HepG2 (cell line): ENCODE results near the gene TF. TPM values are rescaled to one million over a fixed set of nuclear protein-coding genes. Genes with fewer than 3 reads are reported as not detected.
A peak's percentile ranks its signal among the peaks of the same experiment; 100 is the strongest.

ENCODE experiments used
- DZIP1 ChIP-seq: sonication (generic); formaldehyde crosslinking; IDR thresholded peaks from 2 replicates; pipeline ENCODE4 v1.5.0; 2020; ENCODE audit warnings: mild to moderate bottlenecking, missing genetic modification reagents
- HDAC6 ChIP-seq: fragments of 200-600 bp; sonication (generic); IDR thresholded peaks from 2 replicates; pipeline ENCODE4 v1.7.0; 2017; ENCODE audit warnings: mild to moderate bottlenecking, antibody characterized with exemption, low read length, low read depth
- KMT2A ChIP-seq: sonication (generic); formaldehyde crosslinking; IDR thresholded peaks from 2 replicates; pipeline ENCODE4 v1.4.0; 2020; ENCODE audit warnings: missing genetic modification reagents
- MEF2D ChIP-seq: sonication (generic); formaldehyde crosslinking; IDR thresholded peaks from 2 replicates; pipeline ENCODE4 v1.5.1; 2020; ENCODE audit warnings: mild to moderate bottlenecking, missing genetic modification reagents
- NONO ChIP-seq, 2 experiments: fragments of 450-650 bp in 1 of 2; sonication (generic) in 1 of 2; formaldehyde crosslinking in 1 of 2; IDR thresholded peaks in 1 of 2; conservative IDR thresholded peaks in 1 of 2; 2 replicates each; pipeline versions ENCODE4 v1.6.1 to v1.8.0; 2017 to 2022; ENCODE audit warnings: mild to moderate bottlenecking in 1 of 2, missing genetic modification reagents in 1 of 2, moderate library complexity in 1 of 2
- ZBED4 ChIP-seq: sonication (generic); formaldehyde crosslinking; IDR thresholded peaks from 2 replicates; pipeline ENCODE4 v1.4.0; 2020; ENCODE audit warnings: missing genetic modification reagents, borderline replicate concordance
- ZNF251 ChIP-seq: sonication (generic); formaldehyde crosslinking; IDR thresholded peaks from 2 replicates; pipeline ENCODE4 v1.9.0; 2021; ENCODE audit warnings: mild to moderate bottlenecking, missing genetic modification reagents
- ZNF3 ChIP-seq: IDR thresholded peaks from 2 replicates; pipeline ENCODE4 v1.7.0; 2017; ENCODE audit warnings: inconsistent platforms
- ZNF660 ChIP-seq: sonication (generic); formaldehyde crosslinking; IDR thresholded peaks from 2 replicates; pipeline ENCODE4 v1.5.1; 2020; ENCODE audit warnings: mild to moderate bottlenecking, low read depth, missing genetic modification reagents, borderline replicate concordance
- ZNF746 ChIP-seq: sonication (generic); formaldehyde crosslinking; IDR thresholded peaks from 2 replicates; pipeline ENCODE4 v1.8.0; 2022; ENCODE audit warnings: mild to moderate bottlenecking, missing genetic modification reagents
- polyA plus RNA-seq, 8 experiments: library from polyadenylated mRNA; depleted of rRNA in 3 of 8; stranded (reverse) in 7 of 8; unstranded in 1 of 8; fragments of >200 nt; fragmentation: Illumina TruSeq in 4 of 8; extraction: Trizol in 4 of 8; gene quantifications; 2 replicates each; pipeline versions ENCODE4 v1.2.1 to v1.2.3, GENCODE V29; 2011 to 2016; ENCODE audit warnings: low read depth in 4 of 8, missing spikeins in 1 of 8, mixed read lengths in 1 of 8; ENCODE audit not compliant: insufficient read depth in 1 of 8
- total RNA-seq, 5 experiments: library from RNA; depleted of rRNA; stranded (reverse); fragments of >200 nt; fragmentation: Illumina TruSeq; extraction: Trizol; gene quantifications; 2 replicates each; pipeline ENCODE4 v1.2.3, GENCODE V29; 2016; ENCODE audit warnings: low read depth in 1 of 5
- TF ChIP-seq, protein P1 (sequence below): sonication (generic); formaldehyde crosslinking; IDR thresholded peaks from 2 replicates; pipeline ENCODE4 v1.8.1; 2023; ENCODE audit warnings: mild to moderate bottlenecking, inconsistent platforms, moderate library complexity, missing genetic modification reagents, borderline replicate concordance
- TF ChIP-seq, protein P2 (sequence below): sonication (generic); formaldehyde crosslinking; IDR thresholded peaks from 2 replicates; pipeline ENCODE4 v1.4.0; 2020; ENCODE audit warnings: missing genetic modification reagents, borderline replicate concordance
- TF ChIP-seq, protein P3 (sequence below): sonication (generic); formaldehyde crosslinking; IDR thresholded peaks from 2 replicates; pipeline ENCODE4 v1.4.0; 2020; ENCODE audit warnings: missing genetic modification reagents

TF gene
- total and polyA plus RNA-seq, 2 of the 13 experiments (the other 11 are each of a cell fraction or from before 2014, with no cell fraction given): 10,074 to 11,821 TPM

DNA sequence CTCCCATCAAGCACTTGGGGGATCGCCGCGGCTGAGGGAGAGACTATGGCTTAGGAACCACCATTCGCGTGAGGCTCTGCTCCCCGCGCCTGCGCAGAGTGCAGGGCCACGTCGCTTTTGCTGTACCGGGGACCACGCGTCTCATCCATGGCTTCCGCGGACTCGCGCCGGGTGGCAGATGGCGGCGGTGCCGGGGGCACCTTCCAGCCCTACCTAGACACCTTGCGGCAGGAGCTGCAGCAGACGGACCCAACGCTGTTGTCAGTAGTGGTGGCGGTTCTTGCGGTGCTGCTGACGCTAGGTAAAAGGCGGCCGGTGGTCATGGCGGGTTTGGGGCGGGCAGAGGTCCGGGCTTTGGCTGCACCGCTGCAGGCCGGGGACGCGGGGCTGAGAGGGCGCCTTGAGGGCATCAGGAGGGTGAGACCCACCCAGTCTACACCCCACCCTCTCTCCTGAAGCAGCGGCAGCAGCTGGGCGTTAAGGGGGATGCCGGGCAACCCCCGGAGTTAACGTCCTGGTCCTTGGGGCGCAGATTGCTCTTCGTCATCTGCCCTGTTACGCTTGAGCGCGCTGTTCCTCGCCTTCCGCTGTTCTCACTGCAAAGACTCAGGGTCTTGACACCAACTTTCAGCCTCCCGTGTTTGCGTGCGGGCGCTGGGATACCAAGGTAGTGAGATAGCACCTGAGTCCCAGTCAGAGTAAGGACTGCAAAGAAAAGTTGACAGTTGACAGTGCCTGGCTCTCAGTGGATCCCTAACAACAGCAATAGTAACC is 59.7 kb downstream of the TF start, which contains the start of gene SRPRB (continued):
- TF ChIP-seq ZNF251 (no peak), MEF2D (CRISPR knock-in tag) (no peak; the same call in 1 of the 2 replicates), ZNF660 (CRISPR knock-in tag) (no peak), KMT2A (CRISPR knock-in tag) (peak; percentile 89), DZIP1 (CRISPR knock-in tag) (0 out of 2 replicates have a peak, but pooled peaks have one; percentile 18), ZNF746 (peak; percentile 50; the same call in 1 of the 2 replicates), HDAC6 (no peak), ZNF3 (CRISPR knock-in tag) (no peak), ZBED4 (CRISPR knock-in tag) (no peak), NONO (IDR thresholded peaks at IDR 0.05) (no peak), NONO (CRISPR knock-in tag; conservative IDR thresholded peaks at IDR 0.05) (peak; percentile 77; the same call in 1 of the 2 replicates)
- TF ChIP-seq, protein P1, sequence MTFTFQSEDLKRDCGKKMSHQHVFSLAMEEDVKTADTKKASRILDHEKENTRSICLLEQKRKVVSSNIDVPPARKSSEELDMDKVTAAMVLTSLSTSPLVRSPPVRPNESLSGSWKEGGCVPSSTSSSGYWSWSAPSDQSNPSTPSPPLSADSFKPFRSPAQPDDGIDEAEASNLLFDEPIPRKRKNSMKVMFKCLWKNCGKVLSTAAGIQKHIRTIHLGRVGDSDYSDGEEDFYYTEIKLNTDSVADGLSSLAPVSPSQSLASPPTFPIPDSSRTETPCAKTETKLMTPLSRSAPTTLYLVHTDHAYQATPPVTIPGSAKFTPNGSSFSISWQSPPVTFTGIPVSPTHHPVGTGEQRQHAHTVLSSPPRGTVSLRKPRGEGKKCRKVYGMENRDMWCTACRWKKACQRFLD (CRISPR knock-in tag): no peak
- TF ChIP-seq, protein P2, sequence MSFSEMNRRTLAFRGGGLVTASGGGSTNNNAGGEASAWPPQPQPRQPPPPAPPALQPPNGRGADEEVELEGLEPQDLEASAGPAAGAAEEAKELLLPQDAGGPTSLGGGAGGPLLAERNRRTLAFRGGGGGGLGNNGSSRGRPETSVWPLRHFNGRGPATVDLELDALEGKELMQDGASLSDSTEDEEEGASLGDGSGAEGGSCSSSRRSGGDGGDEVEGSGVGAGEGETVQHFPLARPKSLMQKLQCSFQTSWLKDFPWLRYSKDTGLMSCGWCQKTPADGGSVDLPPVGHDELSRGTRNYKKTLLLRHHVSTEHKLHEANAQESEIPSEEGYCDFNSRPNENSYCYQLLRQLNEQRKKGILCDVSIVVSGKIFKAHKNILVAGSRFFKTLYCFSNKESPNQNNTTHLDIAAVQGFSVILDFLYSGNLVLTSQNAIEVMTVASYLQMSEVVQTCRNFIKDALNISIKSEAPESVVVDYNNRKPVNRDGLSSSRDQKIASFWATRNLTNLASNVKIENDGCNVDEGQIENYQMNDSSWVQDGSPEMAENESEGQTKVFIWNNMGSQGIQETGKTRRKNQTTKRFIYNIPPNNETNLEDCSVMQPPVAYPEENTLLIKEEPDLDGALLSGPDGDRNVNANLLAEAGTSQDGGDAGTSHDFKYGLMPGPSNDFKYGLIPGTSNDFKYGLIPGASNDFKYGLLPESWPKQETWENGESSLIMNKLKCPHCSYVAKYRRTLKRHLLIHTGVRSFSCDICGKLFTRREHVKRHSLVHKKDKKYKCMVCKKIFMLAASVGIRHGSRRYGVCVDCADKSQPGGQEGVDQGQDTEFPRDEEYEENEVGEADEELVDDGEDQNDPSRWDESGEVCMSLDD (CRISPR knock-in tag): no peak; the same call in 1 of the 2 replicates
- TF ChIP-seq, protein P3, sequence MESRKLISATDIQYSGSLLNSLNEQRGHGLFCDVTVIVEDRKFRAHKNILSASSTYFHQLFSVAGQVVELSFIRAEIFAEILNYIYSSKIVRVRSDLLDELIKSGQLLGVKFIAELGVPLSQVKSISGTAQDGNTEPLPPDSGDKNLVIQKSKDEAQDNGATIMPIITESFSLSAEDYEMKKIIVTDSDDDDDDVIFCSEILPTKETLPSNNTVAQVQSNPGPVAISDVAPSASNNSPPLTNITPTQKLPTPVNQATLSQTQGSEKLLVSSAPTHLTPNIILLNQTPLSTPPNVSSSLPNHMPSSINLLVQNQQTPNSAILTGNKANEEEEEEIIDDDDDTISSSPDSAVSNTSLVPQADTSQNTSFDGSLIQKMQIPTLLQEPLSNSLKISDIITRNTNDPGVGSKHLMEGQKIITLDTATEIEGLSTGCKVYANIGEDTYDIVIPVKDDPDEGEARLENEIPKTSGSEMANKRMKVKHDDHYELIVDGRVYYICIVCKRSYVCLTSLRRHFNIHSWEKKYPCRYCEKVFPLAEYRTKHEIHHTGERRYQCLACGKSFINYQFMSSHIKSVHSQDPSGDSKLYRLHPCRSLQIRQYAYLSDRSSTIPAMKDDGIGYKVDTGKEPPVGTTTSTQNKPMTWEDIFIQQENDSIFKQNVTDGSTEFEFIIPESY: peak; percentile 38; the same call in 1 of the 2 replicates
